Measurements from ENCODE around the gene KNOP1. TPM values are rescaled to one million over a fixed set of nuclear protein-coding genes. Genes with fewer than 3 reads are reported as not detected.

KNOP1 gene
- total RNA-seq, 6 experiments from 2014 or later = 3.4 to 9.4 (median 7.3) TPM

- 93% methylated on average over 3 of the region's 4 CpGs for WGBS (ENCODE audit: insufficient coverage, low coverage, low lambda C conversion rate, missing lambda C conversion rate)
- DNase-seq = no peak
Observed at GRCh38 chr16:19749571-19750080, 31.6 kb upstream of the KNOP1 start.

GRCh38 chr16:19748389-19749168 lies 30.6 kb upstream of the KNOP1 start:
- no peak for ATAC-seq
- H3K27me3 ChIP-seq = no peaks in the 10 kb centered on the region
- H3K9me3 ChIP-seq = no peaks in the 10 kb centered on the region
- no peak overlapping the region for H3K4me3 ChIP-seq
- no peak for DNase-seq
- no peak overlapping the region for H3K27ac ChIP-seq
- TF ChIP-seq CTCF (IDR thresholded peaks at IDR 0.05) = no peak
- no peak for TF ChIP-seq POLR2A (IDR thresholded peaks at IDR 0.05)
- peaks cover 0 to 6% (median 0%) of the 10 kb centered on the region in 4 donors for H3K4me1 ChIP-seq
- 59% methylated on average over 2 of the region's 2 CpGs for WGBS (ENCODE audit: insufficient coverage, low coverage, low lambda C conversion rate, missing lambda C conversion rate)
- intact Hi-C loops (cut with DNase I) = no loop called here
- H3K36me3 ChIP-seq = no peaks in the 10 kb centered on the region

More at GRCh38 chr16:19749571-19750080, 31.6 kb upstream of the KNOP1 start:
- no peak for TF ChIP-seq CTCF (IDR thresholded peaks at IDR 0.05)
- TF ChIP-seq POLR2A (IDR thresholded peaks at IDR 0.05) = no peak
- H3K4me3 ChIP-seq = no peak overlapping the region
- intact Hi-C loops (cut with DNase I) = no loop called here
- H3K9me3 ChIP-seq = no peaks in the 10 kb centered on the region
- H3K4me1 ChIP-seq = no peaks in the 10 kb centered on the region
- no peak overlapping the region for H3K27ac ChIP-seq
- no peak for ATAC-seq
- H3K36me3 ChIP-seq = no peaks in the 10 kb centered on the region
- H3K27me3 ChIP-seq = no peaks in the 10 kb centered on the region

- Histone ChIP-seq H3K36me3 (no peaks in the 10 kb centered on the region), H3K27me3 (no peaks in the 10 kb centered on the region), H3K4me1 (peaks cover 0 to 18% (median 2%) of the 10 kb centered on the region in 4 donors), H3K4me3 (no peak overlapping the region), H3K27ac (no peak overlapping the region), H3K9me3 (no peaks in the 10 kb centered on the region)
- TF ChIP-seq POLR2A (IDR thresholded peaks at IDR 0.05) = no peak
- TF ChIP-seq CTCF (IDR thresholded peaks at IDR 0.05) = no peak
- no peak for DNase-seq
- 37% methylated on average over 4 of the region's 4 CpGs for WGBS (ENCODE audit: insufficient coverage, low coverage, low lambda C conversion rate, missing lambda C conversion rate)
- no peak for ATAC-seq
- intact Hi-C loops (cut with DNase I) = no loop called here
Observed at GRCh38 chr16:19746561-19746960, 28.5 kb upstream of the KNOP1 start.

GRCh38 chr16:19745286-19746010 lies 27.4 kb upstream of the KNOP1 start:
- Histone ChIP-seq H3K4me3 (no peak overlapping the region), H3K27me3 (no peaks in the 10 kb centered on the region), H3K36me3 (no peaks in the 10 kb centered on the region), H3K27ac (no peak overlapping the region), H3K9me3 (no peaks in the 10 kb centered on the region), H3K4me1 (peaks cover 0 to 18% (median 2%) of the 10 kb centered on the region in 4 donors)
- DNase-seq (no peak), ATAC-seq (no peak)
- WGBS (ENCODE audit: insufficient coverage, low coverage, low lambda C conversion rate, missing lambda C conversion rate) = 82% methylated on average over 7 of the region's 9 CpGs
- TF ChIP-seq CTCF (IDR thresholded peaks at IDR 0.05) (no peak), POLR2A (IDR thresholded peaks at IDR 0.05) (no peak)
- intact Hi-C loops (cut with DNase I) = no loop called here

Data from right lobe of liver (tissue), 6 donors.